GM03348 (cell line): Measurements from ENCODE around the gene CDH23.

ENCODE experiments used
- DNase-seq: peaks from one replicate; pipeline ENCODE4 v3.0.0; 2012; ENCODE audit warnings: low spot score

Gene CDH23

GRCh38 chr10:71708897-71709882 lies 312.5 kb downstream of the CDH23 start:
- no peak for DNase-seq

GRCh38 chr10:71710519-71710918 lies 313.8 kb downstream of the CDH23 start:
- DNase-seq = no peak

- DNase-seq = no peak
These were observed 314.4 kb downstream of the CDH23 start for GRCh38 chr10:71711052-71711623.

- DNase-seq = no peak
These were observed 315.4 kb downstream of the CDH23 start for GRCh38 chr10:71712170-71712569.

- no peak for DNase-seq
These were observed 315.9 kb downstream of the CDH23 start for GRCh38 chr10:71712572-71713134.

- DNase-seq = peak; percentile 98
These were observed 316.7 kb downstream of the CDH23 start for GRCh38 chr10:71713135-71714030.

- DNase-seq = peak; percentile 27
These were observed 317.3 kb downstream of the CDH23 start for GRCh38 chr10:71714031-71714410.

- DNase-seq = no peak
These were observed 317.9 kb downstream of the CDH23 start for GRCh38 chr10:71714592-71714991.

- no peak for DNase-seq
These were observed 318.3 kb downstream of the CDH23 start for GRCh38 chr10:71715026-71715425.

- no peak for DNase-seq
These were observed 319.1 kb downstream of the CDH23 start for GRCh38 chr10:71715860-71716259.

- no peak for DNase-seq
These were observed 319.7 kb downstream of the CDH23 start for GRCh38 chr10:71716426-71716825.

- no peak for DNase-seq
These were observed 320.3 kb downstream of the CDH23 start for GRCh38 chr10:71717056-71717455.

GRCh38 chr10:71717551-71717951 lies 320.8 kb downstream of the CDH23 start:
- no peak for DNase-seq

GRCh38 chr10:71718165-71718698 lies 321.5 kb downstream of the CDH23 start:
- no peak for DNase-seq

GRCh38 chr10:71719042-71719441 lies 322.3 kb downstream of the CDH23 start:
- DNase-seq = peak; percentile 63

- no peak for DNase-seq
These were observed 322.9 kb downstream of the CDH23 start, which contains the start of gene C10orf105 for GRCh38 chr10:71719464-71720201. Gene C10orf105, minus strand, starts transcription at chr10:71719778. Its CDS starts 3,441 bp downstream, at chr10:71716337.

- DNase-seq = no peak
These were observed 323.6 kb downstream of the CDH23 start for GRCh38 chr10:71720288-71720687.

- DNase-seq = no peak
These were observed 324.6 kb downstream of the CDH23 start for GRCh38 chr10:71721313-71721712.

- DNase-seq = no peak
These were observed 326.1 kb downstream of the CDH23 start for GRCh38 chr10:71722849-71723248.

GRCh38 chr10:71723311-71723710 lies 326.6 kb downstream of the CDH23 start:
- DNase-seq = no peak

- no peak for DNase-seq
These were observed 327.8 kb downstream of the CDH23 start for GRCh38 chr10:71724539-71724938.
